GM12874 (cell line): Measurements from ENCODE around the gene STXBP5.

Source experiments
- CTCF ChIP-seq: IDR thresholded peaks from 2 replicates; pipeline ENCODE4 v1.5.1; 2011; ENCODE audit warnings: low read depth, mild to moderate bottlenecking, control low read depth, low read length, moderate library complexity; ENCODE audit not compliant: insufficient read depth

Gene STXBP5

GRCh38 chr6:147378819-147379218 lies 174.6 kb downstream of the STXBP5 start:
- TF ChIP-seq CTCF: no peak

GRCh38 chr6:147381712-147382111 lies 177.5 kb downstream of the STXBP5 start:
- no peak for TF ChIP-seq CTCF

GRCh38 chr6:147382945-147383554 lies 178.8 kb downstream of the STXBP5 start:
- peak; percentile 25; the same call in 1 of the 2 replicates for TF ChIP-seq CTCF

GRCh38 chr6:147384029-147384428 lies 179.8 kb downstream of the STXBP5 start:
- TF ChIP-seq CTCF: no peak

GRCh38 chr6:147384737-147385710 lies 180.8 kb downstream of the STXBP5 start:
- no peak for TF ChIP-seq CTCF

GRCh38 chr6:147389463-147389862 lies 185.2 kb downstream of the STXBP5 start:
- TF ChIP-seq CTCF: no peak

GRCh38 chr6:147390909-147391536 lies 186.8 kb downstream of the STXBP5 start:
- TF ChIP-seq CTCF: no peak
